Immature natural killer cell (primary cell): ENCODE data around the gene ANO4. TPM values are rescaled to one million over a fixed set of nuclear protein-coding genes. Genes with fewer than 3 reads are reported as not detected.
"Not testable (repeated sequence)": the region's sequence is repeated elsewhere in the genome, so short reads cannot be mapped to it uniquely, and the experiment has no call there.

Source experiments
- DNase-seq, 3 donors: peaks; one replicate each; pipeline ENCODE4 v3.0.0; 2022; ENCODE audit warnings: mixed read lengths in 1 of 3
- H3K27ac Mint-ChIP-seq, 6 donors: one replicate each; pipeline ENCODE4 v1.8.0; 2020; ENCODE audit warnings: mixed read lengths in 6 of 6, mild to moderate bottlenecking in 5 of 6, inconsistent platforms in 4 of 6, moderate library complexity in 3 of 6
- H3K27me3 Mint-ChIP-seq, 3 donors: one replicate each; pipeline ENCODE4 v1.8.0; 2020 to 2021; ENCODE audit warnings: low read depth in 3 of 3, mild to moderate bottlenecking in 3 of 3, mixed read lengths in 3 of 3, moderate library complexity in 3 of 3, inconsistent platforms in 1 of 3
- H3K36me3 Mint-ChIP-seq, 3 donors: one replicate each; pipeline ENCODE4 v1.8.0; 2020; ENCODE audit warnings: mixed read lengths in 3 of 3, inconsistent platforms in 2 of 3, mild to moderate bottlenecking in 2 of 3
- H3K4me1 Mint-ChIP-seq, 2 donors: one replicate each; pipeline ENCODE4 v1.8.0; 2020; ENCODE audit warnings: inconsistent platforms in 2 of 2, mild to moderate bottlenecking in 2 of 2, mixed read lengths in 2 of 2, moderate library complexity in 1 of 2
- H3K4me3 Mint-ChIP-seq, 5 donors: one replicate each; pipeline ENCODE4 v1.8.0; 2020; ENCODE audit warnings: mild to moderate bottlenecking in 5 of 5, mixed read lengths in 5 of 5, inconsistent platforms in 3 of 5, moderate library complexity in 3 of 5
- H3K9me3 Mint-ChIP-seq, 6 donors: one replicate each; pipeline ENCODE4 v1.8.0; 2020; ENCODE audit warnings: mild to moderate bottlenecking in 6 of 6, mixed read lengths in 6 of 6, inconsistent platforms in 4 of 6, moderate library complexity in 3 of 6
- polyA plus RNA-seq, 3 donors: library from polyadenylated mRNA; unstranded; fragments of 300-500 nt; fragmentation: Illumina TruSeq; gene quantifications; one replicate each; pipeline ENCODE4 v1.2.3, GENCODE V29; 2021

The ANO4 gene
- polyA plus RNA-seq, 3 donors from 2014 or later = not detected

DNA sequence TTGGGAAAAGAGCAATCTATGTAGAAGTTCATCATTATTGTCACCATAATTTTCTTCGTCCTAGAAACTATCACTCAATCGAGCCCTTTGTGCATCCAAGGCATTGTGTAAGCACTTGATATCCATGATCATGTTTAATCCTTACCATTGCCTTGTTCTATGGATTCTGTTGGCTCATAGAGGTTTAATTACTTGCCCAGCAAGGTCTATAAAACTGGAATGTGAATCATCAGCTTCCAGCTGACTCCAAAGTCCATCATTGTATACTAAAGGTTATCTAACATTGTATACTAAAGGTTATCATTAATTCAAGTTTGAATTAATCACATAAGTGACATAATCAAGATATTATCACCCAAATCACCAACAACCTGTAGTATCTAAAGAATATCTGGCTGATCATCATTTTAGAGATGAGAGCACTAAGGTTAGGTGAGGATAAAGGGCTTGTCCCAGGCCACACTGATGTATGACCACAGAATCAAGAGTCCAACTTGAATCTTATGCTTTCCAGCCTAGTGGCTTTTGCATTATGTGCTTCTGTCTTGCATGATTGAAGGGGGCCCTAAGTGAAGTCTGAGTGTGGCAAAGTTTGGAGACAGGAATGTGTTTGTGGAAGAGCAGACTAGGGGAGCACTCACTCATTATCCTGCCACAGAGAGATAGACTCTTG lies 188.1 kb downstream of the ANO4 start:
- DNase-seq = no peak
- Mint-ChIP-seq H3K36me3 (no peaks in the 10 kb centered on the region), H3K4me1 (no peaks in the 10 kb centered on the region), H3K9me3 (peaks cover 2 to 11% (median 5%) of the 10 kb centered on the region in 6 donors), H3K27me3 (peaks cover 0 to 2% (median 0%) of the 10 kb centered on the region in 3 donors), H3K4me3 (no peak overlapping the region), H3K27ac (no peak overlapping the region)

DNA sequence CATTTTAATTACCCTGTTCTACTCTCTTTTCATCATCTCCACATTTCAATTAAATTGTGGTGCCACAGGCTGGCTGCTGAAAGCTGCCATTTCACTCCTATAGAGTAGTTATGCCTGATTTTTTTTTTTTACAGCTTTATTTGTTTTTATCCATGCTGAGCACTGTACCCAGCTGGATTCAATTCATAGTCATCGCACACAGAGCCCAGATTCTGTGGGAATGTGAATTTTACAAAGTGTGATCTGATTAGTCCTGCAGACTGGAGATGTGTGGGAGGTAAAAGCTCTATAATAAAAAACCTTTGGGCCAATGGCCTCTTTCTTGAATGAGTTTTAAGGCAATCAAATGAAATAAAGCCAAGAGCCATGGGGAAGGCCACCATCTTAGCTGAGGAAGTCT lies 190.2 kb downstream of the ANO4 start:
- Mint-ChIP-seq H3K4me1 (no peaks in the 10 kb centered on the region), H3K4me3 (no peak overlapping the region), H3K27me3 (peaks cover 0 to 2% (median 0%) of the 10 kb centered on the region in 3 donors), H3K36me3 (no peaks in the 10 kb centered on the region), H3K27ac (no peak overlapping the region), H3K9me3 (peaks cover 0 to 5% (median 4%) of the 10 kb centered on the region in 6 donors)
- DNase-seq = no peak

DNA sequence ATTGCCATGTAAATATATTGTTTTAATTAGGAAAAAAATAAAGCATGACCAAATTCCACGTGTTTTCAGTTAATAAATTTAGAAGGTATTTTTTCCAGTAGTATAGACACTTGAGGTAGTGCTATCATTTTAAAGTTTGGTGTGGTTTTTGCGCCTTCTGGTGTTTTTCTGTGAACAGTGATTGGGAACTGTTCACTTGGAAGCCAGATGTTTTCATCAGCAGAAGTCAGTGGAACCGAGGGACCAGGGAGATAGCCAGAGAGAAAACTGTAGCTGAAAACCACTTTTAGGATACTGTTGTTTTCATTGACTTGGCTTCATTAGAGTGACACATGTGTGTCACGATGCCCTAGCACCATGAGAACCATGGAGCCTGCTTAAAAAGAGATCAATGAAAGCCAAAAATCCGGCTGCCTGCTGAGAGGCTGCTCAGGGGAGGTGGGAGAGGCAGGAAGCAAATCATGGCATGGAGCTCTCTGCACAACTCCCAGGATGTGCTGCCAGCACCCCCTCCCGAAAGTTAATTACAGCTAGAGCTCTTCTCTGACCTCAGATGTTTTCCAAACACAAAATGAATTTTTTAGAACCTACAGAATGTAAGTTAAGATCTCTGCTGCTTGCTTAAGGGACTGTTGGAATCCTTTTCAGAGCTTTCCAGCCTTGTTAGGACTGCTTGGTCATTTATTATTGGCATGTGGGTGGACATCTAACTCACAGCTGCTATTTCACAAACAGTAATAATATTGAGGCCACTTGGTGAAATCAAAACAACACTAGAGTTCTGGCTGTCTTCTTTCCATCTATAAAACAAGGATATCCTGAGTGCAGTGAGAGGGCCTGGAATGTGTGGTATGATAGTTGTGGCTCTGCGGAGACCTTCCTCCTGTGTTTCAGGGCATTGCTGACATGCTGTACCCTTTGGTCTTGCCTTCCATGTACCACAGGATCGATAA lies 192.3 kb downstream of the ANO4 start:
- no peak overlapping the region for H3K27ac Mint-ChIP-seq
- H3K4me1 Mint-ChIP-seq = no peaks in the 10 kb centered on the region
- H3K27me3 Mint-ChIP-seq = no peaks in the 10 kb centered on the region
- peaks cover 0 to 6% (median 3%) of the 10 kb centered on the region in 6 donors for H3K9me3 Mint-ChIP-seq
- no peak overlapping the region for H3K4me3 Mint-ChIP-seq
- no peak for DNase-seq
- no peaks in the 10 kb centered on the region for H3K36me3 Mint-ChIP-seq

DNA sequence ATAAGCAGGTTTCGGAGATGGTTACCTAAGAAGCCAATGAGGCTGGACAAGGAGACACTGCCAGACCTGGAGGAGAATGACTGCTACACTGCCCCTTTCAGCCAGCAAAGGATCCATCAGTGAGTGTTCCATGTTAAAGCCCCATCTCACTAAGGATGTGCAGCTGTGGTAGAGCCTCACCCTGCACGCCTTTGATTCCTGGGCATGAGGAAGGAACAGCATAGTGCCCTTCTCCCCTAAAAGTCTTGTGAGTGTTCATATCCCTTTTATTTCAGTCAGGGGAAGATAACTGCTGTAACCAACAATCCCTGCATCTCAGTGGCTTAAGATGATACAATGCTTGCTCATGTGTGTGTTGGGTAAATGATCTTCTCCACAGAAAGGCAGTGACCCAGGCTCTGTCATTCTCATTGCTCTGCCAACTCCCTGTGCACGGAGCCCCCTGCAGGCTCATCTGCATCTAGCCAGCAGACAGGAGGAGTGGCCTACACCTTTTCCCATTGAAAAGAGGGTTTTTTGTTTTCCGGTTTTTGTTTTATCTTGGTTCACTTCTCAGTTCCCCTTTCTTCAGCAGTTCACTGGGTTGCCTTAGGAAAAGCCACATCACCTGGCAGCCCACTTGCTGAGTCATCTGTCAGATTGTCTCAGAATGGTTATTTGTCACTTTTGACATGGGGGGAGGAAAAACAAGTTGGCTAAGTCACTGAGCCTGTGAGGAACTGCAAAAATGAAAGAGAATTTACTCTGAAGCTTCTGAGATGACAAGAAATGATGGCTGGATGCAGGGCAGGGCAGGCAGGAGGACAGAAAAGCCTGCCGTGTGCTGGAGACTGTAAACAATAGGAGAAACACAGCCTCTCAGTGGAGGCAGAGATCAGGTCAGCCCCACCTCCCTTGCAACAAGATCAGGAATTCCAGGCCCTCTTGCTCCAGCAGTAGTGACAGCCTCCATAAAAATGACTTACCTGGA lies 193.3 kb downstream of the ANO4 start:
- peaks cover 0 to 3% (median 0%) of the 10 kb centered on the region in 3 donors for H3K36me3 Mint-ChIP-seq
- DNase-seq = no peak
- H3K4me3 Mint-ChIP-seq = no peak overlapping the region
- peaks cover 1 to 6% (median 3%) of the 10 kb centered on the region in 6 donors for H3K9me3 Mint-ChIP-seq
- H3K27me3 Mint-ChIP-seq = peaks cover 0 to 1% (median 0%) of the 10 kb centered on the region in 3 donors
- no peak overlapping the region for H3K27ac Mint-ChIP-seq
- no peaks in the 10 kb centered on the region for H3K4me1 Mint-ChIP-seq

DNA sequence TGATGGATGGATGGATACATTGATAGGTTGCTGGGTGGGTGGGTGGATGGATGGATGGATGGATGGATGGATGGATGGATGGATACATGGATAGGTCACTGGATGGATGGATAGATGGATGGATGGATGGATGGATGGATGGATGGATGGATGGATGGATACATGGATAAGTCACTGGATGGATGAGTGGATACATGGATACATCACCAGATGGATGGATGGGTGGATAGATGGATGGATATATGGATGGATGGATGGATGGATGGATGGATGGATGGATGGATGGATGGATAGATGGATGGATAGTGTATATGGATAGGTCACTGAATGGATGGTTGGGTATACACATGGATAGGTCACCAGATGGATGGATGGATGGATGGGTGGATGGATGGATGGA lies 194.9 kb downstream of the ANO4 start:
- not testable (repeated sequence) for H3K27ac Mint-ChIP-seq, H3K27me3 Mint-ChIP-seq, H3K4me1 Mint-ChIP-seq, H3K9me3 Mint-ChIP-seq, H3K36me3 Mint-ChIP-seq, H3K4me3 Mint-ChIP-seq, DNase-seq

DNA sequence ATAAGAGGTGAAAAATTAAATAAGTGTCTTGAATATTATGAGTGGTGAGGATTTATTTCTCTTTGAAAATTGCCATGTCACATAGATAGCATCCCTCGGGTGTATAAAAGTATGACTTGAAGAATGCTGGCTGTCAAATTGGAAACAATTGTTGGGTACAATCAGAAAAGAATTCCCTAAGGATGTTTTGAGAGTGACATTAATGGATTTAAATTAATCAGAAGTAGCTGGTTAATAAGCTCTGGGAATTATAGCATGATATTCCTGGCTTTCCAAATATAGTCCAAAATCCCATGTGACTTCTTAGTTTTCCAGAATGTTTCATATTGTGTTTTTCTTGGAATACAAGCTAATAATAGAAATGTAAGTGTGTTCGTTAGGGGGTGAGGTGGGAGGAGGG lies 196.5 kb downstream of the ANO4 start:
- no peak overlapping the region for H3K27ac Mint-ChIP-seq
- no peak overlapping the region for H3K4me3 Mint-ChIP-seq

DNA sequence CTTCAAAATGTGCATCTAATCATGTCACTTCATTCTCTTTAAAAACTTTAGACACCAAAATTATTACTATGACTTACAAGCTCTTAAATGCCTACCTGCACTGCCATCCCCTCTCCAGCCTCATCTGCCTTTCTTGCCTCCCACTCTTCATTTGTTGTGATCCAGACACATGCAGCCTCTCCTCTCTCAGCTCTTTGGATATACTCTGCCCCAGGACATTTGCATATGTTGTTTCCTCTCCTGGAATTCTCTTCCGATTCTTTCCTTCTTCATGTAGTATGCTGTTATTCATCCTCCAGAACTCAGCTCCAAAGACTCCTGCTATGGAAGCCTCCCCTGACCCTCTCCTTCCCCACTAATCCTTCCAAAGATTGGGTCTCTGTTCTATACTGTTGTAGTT lies 197.6 kb downstream of the ANO4 start:
- no peak for DNase-seq
- no peak overlapping the region for H3K27ac Mint-ChIP-seq
- H3K4me3 Mint-ChIP-seq = no peak overlapping the region
- H3K36me3 Mint-ChIP-seq = peaks cover 0 to 3% (median 0%) of the 10 kb centered on the region in 3 donors
- no peaks in the 10 kb centered on the region for H3K4me1 Mint-ChIP-seq
- H3K27me3 Mint-ChIP-seq = peaks cover 0 to 2% (median 1%) of the 10 kb centered on the region in 3 donors
- peaks cover 2 to 6% (median 4%) of the 10 kb centered on the region in 6 donors for H3K9me3 Mint-ChIP-seq

More for the DNA sequence above, 196.5 kb downstream of the ANO4 start:
- DNase-seq = no peak
- Mint-ChIP-seq H3K4me1 (no peaks in the 10 kb centered on the region), H3K9me3 (peaks cover under 1 to 6% (median 2%) of the 10 kb centered on the region in 6 donors), H3K27me3 (peaks cover 0 to 1% (median 0%) of the 10 kb centered on the region in 3 donors), H3K36me3 (peaks cover 0 to 3% (median 0%) of the 10 kb centered on the region in 3 donors)

DNA sequence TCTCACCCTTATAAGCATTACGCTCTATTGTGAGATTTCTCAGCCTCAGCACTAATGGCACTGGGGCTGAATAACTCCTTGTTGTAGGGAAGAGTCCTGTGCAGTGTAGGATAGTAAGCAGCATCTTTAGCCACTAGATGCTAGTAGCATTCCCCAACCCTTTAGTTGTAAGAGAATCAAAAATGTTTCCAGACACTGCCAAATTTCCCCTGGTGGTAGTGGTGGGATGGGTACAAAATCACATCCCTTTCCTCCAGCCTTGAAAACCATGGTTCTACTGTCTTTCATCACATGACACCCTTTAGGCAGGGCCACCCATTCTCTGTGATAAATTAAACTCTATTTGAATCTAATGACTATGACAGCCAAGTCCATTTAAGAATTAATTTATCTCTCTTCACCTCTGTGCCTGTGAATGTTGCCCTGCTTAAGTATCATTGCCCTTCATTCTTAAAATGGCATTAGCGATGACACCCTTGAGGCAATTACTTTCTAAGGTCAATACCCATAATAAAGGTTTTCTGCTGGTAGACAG lies 199.4 kb downstream of the ANO4 start:
- peaks cover 0 to 2% (median 1%) of the 10 kb centered on the region in 3 donors for H3K27me3 Mint-ChIP-seq
- H3K4me1 Mint-ChIP-seq = no peaks in the 10 kb centered on the region
- H3K36me3 Mint-ChIP-seq = peaks cover 0 to 3% (median 0%) of the 10 kb centered on the region in 3 donors
- no peak for DNase-seq
- no peak overlapping the region for H3K4me3 Mint-ChIP-seq
- no peak overlapping the region for H3K27ac Mint-ChIP-seq
- H3K9me3 Mint-ChIP-seq = peaks cover 2 to 6% (median 3%) of the 10 kb centered on the region in 6 donors

DNA sequence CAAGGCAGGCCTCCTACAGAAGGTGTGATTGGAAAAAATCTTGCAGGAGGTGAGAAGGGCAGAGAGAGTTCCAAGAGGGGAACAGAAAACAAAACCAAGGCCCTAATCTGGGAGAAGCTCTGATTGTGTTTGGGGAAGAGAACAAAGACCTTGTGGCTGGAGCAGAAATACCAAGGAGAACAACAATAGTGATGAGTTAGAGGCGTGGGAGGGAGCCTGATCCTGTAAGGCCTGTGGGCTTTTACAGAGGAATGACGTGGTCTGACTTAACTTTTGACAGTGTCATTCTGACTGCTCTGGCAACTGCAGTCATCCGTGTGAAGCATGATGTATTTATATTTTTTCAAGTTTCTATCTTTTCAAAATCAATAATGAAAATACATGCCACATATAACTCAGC lies 200.6 kb downstream of the ANO4 start:
- H3K4me3 Mint-ChIP-seq = no peak overlapping the region
- peaks cover 0 to 2% (median 1%) of the 10 kb centered on the region in 3 donors for H3K27me3 Mint-ChIP-seq
- H3K9me3 Mint-ChIP-seq = peaks cover 0 to 3% (median 1%) of the 10 kb centered on the region in 6 donors
- H3K27ac Mint-ChIP-seq = no peak overlapping the region
- no peaks in the 10 kb centered on the region for H3K4me1 Mint-ChIP-seq
- H3K36me3 Mint-ChIP-seq = peaks cover 0 to 3% (median 0%) of the 10 kb centered on the region in 3 donors
- no peak for DNase-seq

DNA sequence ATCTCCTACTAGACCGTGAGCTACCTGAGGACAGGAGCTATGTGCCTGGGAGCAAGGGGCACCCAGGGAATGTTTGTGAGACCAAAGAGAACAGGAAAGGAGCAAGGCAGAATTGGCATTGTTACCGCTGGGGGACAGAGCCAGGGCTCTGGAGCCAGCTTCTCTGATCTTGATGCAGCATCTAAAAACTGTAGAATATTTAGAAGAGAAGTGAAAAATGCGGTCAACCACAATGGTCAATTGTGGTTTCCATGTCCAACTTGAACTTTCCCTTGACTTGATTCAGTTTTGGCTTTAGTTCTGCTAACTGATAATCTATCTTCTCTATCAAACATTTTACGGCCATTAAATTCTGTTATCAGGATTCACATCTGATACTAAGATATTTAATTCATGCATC lies 201.2 kb downstream of the ANO4 start:
- Mint-ChIP-seq H3K4me3 (no peak overlapping the region), H3K27ac (no peak overlapping the region), H3K4me1 (no peaks in the 10 kb centered on the region), H3K27me3 (peaks cover 0 to 2% (median 1%) of the 10 kb centered on the region in 3 donors), H3K36me3 (peaks cover 0 to 3% (median 0%) of the 10 kb centered on the region in 3 donors), H3K9me3 (peaks cover 0 to 3% (median 1%) of the 10 kb centered on the region in 6 donors)
- DNase-seq = no peak

DNA sequence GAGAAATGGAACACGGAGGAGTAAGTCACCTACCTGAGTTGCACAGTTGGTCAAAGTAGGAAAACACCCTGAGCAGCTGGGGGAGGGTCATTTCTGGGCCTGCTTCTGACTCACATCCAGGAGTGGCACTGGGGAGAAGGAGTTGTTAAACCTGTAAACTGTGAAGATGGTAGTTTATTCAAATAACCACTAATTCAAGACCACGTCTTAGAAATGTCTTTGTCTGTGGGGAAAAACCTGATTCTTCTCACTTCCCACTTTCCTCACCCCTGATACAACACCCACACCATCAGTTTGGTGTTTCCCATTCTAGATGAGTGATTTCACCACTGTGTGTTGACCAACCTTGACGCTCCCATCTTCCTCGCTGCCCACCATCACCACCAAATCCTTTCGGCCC lies 207.1 kb downstream of the ANO4 start:
- DNase-seq = no peak

DNA sequence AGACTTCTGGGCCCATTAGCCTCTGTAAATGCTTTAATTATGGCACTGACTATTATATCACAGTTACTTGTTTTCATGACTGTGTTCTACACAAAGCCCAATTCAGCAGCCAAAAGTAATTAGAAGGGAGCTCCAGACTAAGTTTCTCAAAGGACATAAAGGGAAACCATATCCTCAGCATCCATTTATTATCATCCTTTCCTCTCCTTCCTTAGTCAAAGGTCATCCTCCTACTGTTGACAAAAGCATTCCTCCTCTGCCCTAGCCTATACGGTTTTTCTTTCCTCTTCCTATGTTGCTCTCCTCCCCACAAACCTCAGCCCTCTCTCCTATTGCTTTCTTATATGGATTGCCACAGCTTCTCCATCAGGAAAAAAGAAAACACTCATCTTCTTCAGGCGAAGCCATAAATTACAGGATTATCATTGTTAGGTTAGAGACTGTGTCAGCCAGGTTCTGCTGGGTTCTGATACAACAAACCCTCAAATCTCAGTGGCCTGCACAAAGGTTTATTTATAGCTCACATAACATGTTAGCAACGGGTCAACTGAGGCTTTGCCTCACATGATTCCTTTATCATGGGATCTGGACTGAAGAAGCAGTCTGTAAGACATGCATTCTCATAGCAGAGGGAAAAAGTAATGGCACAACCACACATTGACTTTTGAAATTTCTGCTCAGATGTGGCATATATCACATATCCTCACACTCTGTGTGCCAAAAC lies 208.3 kb downstream of the ANO4 start:
- no peaks in the 10 kb centered on the region for H3K36me3 Mint-ChIP-seq
- H3K27ac Mint-ChIP-seq = no peak overlapping the region
- no peak for DNase-seq
- H3K4me3 Mint-ChIP-seq = no peak overlapping the region
- no peaks in the 10 kb centered on the region for H3K27me3 Mint-ChIP-seq
- peaks cover 0 to 4% (median under 1%) of the 10 kb centered on the region in 6 donors for H3K9me3 Mint-ChIP-seq
- no peaks in the 10 kb centered on the region for H3K4me1 Mint-ChIP-seq

More for the DNA sequence above, 207.1 kb downstream of the ANO4 start:
- Mint-ChIP-seq H3K36me3 (no peaks in the 10 kb centered on the region), H3K27me3 (peaks cover 0 to under 1% (median 0%) of the 10 kb centered on the region in 3 donors), H3K4me1 (no peaks in the 10 kb centered on the region), H3K4me3 (no peak overlapping the region), H3K27ac (no peak overlapping the region), H3K9me3 (peaks cover 0 to 4% (median 1%) of the 10 kb centered on the region in 6 donors)
